Measurements from ENCODE around the gene DDX54.
A peak's percentile ranks its signal among the peaks of the same experiment; 100 is the strongest.
"Not testable (repeated sequence)": the region's sequence is repeated elsewhere in the genome, so short reads cannot be mapped to it uniquely, and the experiment has no call there.

Gene DDX54

GRCh38 chr12:113161415-113162016 lies 23.8 kb downstream of the DDX54 start:
- DNase-seq = no peak

DNA sequence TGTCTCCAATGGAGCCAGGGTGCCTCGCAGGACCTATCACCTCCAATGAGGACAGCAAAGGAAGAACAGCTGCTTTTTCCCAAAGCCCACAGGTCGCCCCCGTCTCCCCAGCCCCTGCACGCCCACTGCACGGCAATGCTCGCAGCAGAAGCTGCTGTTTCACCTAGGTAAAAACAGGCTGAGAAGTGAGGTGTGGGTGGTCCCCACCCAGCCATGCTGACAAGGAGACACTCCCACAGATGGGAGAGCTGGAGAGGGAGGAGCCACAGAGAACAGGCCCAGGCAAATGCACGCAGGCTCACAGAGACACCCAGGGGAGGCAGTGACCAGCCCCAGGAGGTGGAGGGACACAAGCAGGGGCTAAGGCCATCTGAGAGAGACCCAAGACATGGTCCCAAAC lies 25.3 kb downstream of the DDX54 start:
- DNase-seq = no peak

DNA sequence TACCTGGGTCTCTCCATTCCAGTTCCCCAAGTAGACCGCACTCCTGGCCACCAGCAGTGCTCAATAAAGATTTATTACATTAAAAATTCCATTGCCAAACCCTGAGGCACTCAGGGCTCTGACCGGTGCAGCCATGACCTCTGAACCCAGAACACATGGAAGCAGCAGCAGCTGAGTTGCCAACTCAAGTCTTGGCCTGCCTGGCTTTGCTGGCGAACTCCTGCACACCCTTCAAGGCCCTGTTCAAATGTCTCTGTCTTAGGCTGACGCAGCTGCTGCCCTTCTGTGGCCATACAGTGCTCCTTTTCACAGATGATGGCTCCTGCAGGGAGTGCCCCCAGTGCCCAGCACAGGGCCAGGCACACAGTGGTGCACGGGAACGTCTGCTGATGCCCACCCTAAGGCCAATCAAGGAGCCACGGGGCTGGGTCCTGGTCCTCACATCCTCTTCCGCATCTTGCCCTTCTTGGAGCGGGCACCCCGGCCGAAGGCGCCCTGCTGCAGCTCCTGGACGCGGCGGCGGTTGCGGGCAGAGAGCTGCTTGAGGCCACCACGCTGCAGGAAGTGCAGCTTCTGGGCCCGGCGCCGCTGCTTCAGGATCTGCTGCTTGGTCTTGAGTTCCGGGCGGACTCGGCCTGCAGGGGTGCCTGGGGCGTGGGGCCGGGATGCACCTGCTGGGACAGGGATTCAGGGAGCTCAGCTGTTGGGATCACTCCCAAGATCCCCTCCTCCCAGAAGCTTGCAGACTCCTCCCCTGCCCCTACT lies 26.7 kb downstream of the DDX54 start:
- DNase-seq = no peak

DNA sequence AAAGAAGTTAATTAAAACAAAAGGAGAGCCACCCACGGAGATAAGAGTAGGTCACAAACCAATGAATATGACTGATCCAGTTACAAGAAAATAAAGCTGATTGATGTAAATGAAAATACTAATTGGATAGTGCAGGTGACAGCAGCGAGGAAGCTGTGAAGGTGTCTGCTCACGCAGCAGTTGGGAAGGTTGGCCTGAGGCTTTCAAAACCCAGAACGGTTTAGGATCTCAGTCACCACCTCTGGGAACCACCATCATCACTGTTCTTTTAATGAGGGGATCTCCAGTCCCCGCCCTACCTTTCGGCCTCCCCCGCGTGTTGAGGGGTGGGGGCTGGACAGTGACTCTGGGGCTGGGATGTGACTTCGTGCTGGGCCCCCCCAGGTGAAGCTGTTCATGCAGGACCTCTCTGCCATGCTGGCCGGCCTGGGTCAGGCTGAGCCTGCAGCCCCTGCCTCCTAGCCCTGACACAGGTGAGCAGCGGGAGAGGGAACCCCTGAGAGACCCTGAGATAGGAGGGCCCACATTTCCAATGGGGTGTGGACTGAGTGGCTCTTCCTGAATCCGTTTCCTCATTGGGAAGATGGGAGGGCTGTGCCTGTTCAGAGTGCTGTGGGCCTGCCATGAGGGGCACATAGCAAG lies 27.9 kb downstream of the DDX54 start:
- no peak for DNase-seq

- DNase-seq = no peak
Observed at GRCh38 chr12:113155646-113156045, 29.6 kb downstream of the DDX54 start.

- no peak for DNase-seq
Observed at GRCh38 chr12:113155060-113155459, 30.2 kb downstream of the DDX54 start.

- no peak for DNase-seq
Observed at GRCh38 chr12:113154351-113154973, 30.8 kb downstream of the DDX54 start.

DNA sequence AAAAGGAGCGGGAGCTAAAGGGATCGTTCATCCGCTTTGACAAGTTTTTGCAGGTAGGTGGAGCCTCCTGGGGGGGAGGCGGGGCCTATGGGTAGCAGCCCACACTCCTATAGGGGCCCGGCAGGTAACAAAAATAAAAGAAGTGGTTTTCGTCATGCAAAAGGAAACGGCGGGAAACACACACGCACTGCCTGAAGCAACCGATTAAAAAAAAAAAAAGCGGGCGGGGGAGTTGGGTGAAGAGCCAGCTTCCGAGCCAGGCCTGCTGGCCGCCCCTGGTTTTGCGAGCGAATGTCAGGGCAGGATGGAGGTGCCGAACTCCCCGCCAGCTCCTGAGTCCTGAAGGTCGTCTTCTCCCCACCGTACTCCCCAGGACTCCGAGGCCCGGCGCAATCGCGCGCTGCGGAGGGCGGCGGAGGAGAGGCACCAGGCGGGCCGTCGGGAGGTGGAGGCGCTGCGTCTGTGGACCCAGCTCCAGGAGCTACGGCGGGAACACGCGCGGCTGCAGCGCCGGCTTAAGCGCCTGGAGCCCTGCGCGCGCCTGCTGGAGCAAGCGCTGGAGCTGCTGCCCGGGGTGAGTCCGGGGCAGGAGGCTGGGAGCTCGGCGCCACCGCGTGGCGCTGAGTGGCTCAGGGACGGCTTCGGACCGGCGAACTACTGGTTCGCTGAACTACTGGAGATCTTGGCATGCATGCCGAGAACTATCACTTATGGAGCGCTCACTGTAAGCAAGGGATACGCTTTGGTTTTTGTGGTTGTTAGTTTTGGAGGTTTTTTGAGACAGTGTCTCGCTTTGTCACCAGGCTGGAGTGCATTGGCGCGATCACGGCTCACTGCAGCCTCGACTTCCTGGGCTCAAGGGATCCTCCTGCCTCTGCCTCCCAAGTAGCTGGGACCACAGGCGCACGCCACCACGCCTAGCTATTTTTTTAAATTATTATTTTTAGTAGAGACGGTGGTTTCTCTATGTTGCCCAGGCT lies 32.2 kb downstream of the DDX54 start:
- peak; percentile 65 to 73 for DNase-seq

- no peak for DNase-seq
Observed at GRCh38 chr12:113152196-113152834, 33.0 kb downstream of the DDX54 start.

DNA sequence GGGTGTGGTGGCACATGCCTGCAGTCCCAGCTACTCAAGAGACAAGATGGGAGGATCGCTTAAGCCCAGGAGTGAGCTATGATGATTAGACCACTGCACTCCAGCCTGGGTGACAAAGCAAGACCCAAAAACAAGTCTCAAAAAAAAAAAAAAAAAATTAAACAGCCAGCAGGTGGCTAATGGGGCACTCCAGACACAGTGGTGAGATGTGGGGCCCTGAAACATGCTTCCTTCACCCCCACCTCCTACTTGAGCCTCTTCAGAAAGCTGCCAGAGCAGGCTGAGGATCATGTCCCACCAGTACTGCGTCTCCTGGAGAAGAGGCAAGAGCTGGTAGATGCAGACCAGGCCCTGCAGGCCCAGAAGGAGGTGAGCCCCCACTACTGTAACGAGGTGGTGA lies 33.6 kb downstream of the DDX54 start:
- no peak for DNase-seq

- DNase-seq = peak in 1 of 2 donors; percentile 10
Observed at GRCh38 chr12:113149361-113150150, 35.7 kb downstream of the DDX54 start, which contains the start of gene CFAP73. Gene CFAP73, plus strand, starts transcription at chr12:113149724. Its CDS starts 134 bp downstream, at chr12:113149858.

- DNase-seq = no peak
Observed at GRCh38 chr12:113146999-113147398, 38.3 kb downstream of the DDX54 start.

DNA sequence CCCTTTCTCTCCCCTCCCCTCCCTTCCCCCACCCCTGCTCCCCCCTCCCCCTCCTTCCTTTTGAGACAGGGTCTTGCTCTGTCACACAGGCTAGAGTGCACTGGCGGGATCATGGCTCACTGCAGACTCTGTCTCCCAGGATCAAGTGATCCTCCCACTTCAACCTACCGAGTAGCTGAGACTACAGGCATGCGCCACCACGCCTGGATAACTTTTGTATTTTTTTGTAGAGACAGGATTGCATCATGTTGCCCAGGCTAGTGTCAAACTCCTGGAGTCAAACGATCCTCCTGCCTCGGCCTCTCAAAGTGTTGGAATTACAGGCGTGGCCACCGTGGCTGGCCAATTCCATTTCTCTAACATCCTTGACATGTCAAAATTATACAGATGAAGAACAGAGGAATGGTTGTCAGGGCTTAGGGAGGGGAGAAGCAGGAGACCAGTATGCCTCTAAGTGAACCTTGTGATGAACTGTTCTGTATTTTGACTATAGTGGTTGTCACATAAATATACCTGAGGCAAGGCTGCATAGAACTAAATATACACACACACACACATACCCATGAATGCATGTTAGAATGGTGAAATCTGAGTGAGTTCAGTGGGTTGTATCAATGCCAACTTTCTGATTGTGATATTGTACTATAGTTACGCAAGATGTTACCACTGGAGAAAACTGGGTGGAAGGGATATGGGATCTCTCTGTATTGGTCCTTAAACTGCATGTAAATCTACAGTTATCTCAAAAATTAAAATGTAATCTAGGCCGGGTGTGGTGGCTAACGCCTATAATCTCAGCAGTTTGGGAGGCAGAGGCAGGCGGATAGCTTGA lies 39.3 kb downstream of the DDX54 start:
- DNase-seq = no peak

DNA sequence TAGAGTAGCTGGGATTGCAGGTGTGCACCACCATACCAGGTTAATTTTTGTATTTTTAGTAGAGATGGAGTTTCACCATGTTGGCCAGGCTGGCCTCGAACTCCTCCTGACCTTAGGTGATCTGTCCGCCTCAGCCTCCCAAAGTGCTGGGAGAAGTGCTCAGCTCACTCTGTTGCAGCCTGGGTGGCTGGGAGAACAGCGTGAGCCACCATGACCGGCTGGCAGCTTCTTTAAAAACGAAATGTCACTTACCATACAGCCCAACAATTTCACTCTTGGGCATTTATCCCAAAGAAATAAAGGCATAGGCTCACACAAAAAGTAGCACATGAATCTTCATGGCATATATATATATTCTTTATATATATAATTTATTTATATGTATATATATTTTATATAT lies 40.5 kb downstream of the DDX54 start:
- DNase-seq = no peak

DNA sequence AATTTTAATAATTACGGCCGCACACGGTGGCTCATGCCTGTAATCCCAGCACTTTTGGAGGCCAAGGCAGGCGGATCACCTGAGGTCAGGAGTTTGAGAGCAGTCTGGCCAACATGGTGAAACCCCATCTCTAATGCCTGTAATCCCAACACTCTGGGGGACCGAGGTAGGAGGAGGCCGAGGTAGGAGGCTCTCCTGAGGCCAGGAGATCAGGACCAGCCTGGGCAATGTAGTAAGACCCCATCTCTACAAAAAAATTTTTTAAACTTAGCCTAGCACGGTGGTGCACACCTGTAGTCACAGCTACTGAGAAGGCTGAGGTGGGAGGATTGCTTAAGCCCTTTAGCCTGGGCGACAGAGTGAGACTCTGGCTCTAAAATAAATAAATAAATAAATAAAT lies 41.3 kb downstream of the DDX54 start:
- DNase-seq = no peak

- DNase-seq = no peak
Observed at GRCh38 chr12:113142886-113143332, 42.4 kb downstream of the DDX54 start.

DNA sequence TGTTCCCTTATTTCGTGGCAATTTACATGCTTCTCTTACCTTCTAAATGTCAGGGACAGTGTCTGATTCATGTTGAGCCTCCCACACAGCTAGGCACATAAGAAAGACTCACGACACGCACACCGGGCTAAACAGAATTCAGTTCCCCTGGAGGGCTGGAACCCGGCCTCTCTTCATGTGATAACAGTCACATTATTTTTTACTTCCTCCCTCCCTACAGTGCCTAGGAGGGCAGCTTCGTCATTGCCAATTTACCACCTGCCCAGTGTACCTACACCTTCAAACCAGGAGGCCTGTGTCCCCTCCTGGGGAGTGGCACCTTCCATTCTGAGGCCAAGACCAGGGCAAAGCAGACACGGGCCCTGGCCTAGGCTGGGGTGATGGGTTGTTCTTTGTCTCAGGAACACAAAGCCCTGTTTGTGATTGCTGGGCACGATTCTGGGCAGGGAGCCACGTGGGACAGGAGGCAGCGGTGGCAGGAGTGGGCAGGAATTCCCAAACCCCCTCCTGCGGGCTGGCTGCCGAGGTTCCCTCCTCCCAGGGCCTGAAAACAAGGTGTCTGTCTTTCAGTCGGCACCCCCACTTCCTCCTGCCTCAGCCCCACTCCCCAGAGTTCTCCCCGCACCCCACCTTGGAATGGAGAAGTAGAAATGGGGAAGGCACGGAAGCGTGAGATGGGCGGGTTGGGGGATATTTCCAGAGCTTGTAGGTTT lies 42.9 kb downstream of the DDX54 start:
- no peak for DNase-seq

DNA sequence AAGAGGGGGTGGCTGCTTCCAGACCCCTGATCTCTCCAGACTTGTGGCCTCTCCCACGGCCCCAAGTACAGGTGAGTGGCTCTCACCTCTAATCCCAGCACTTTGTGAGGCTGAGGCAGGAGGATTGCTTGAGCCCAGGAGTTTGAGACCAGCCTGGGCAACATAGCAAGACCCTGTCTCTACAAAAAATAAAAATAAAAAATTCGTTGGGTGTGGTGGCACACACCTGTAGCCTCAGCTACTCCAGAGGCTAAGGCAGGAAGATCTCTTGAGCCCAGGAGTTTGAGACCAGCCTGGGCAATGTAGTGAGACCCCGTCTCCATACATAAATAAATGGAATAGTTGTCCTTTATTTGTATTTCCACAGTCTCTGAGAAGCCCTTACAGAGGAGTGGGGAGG lies 43.6 kb downstream of the DDX54 start:
- not testable (repeated sequence) for DNase-seq

GRCh38 chr12:113140706-113141105 lies 44.6 kb downstream of the DDX54 start:
- no peak for DNase-seq
